GM21367 (cell line): Measurements from ENCODE around the gene SAMD4A.
"Not testable (repeated sequence)": the region's sequence is repeated elsewhere in the genome, so short reads cannot be mapped to it uniquely, and the experiment has no call there.

Source experiments
- ATAC-seq: cut with Tn5 transposase; IDR thresholded peaks from one replicate; pipeline ENCODE4 v1.9.1; 2021; ENCODE audit not compliant: unreplicated experiment

SAMD4A gene

DNA sequence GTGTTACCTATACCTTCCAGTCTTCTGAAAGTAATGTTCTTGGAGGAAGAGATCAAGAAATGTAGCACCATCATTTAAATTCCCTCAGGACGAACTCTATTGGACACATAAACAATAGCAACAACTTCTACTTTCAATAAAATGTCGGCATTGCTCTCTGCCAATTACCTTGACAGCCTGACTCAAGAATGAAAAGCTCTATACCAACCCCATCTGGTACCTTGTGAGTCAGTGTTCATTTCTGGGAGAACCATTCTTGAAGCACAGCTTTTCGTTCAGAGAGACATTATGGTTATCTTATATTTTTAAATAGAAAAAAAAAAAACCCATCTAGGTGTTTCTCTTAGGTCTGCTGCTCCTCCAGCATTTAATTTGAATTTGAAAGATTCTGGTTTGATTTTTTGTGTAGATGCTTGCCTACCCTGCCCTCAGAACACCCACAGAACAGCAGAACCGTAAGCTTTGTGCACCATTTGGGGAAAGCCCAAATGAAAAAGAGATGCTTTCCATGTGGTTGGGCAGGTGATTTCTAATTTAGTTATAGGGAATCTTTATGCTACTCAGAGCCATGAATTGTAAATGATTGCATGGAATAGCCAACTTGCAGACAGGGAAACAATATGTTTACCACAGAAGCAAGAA lies 156.0 kb downstream of the SAMD4A start:
- no peak for ATAC-seq

DNA sequence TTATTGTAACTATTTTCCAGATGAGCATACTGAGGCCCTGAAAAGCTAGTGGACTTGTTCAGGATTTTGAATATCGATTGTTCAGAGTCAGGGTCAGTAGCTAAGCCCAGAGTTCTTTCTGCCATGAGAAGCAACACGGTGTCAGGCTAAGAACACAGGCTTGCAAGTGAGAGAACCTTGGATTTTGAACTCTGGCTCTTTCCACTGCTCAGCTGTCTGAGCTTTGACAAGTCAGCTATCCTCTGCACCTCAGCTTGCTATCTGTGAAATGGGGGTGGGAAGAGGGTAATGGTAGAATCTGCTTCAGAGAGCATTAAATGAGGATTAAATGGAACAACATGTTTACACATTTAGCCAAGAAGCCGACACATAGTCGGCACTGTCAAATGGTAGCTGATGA lies 157.2 kb downstream of the SAMD4A start:
- ATAC-seq, result no peak

DNA sequence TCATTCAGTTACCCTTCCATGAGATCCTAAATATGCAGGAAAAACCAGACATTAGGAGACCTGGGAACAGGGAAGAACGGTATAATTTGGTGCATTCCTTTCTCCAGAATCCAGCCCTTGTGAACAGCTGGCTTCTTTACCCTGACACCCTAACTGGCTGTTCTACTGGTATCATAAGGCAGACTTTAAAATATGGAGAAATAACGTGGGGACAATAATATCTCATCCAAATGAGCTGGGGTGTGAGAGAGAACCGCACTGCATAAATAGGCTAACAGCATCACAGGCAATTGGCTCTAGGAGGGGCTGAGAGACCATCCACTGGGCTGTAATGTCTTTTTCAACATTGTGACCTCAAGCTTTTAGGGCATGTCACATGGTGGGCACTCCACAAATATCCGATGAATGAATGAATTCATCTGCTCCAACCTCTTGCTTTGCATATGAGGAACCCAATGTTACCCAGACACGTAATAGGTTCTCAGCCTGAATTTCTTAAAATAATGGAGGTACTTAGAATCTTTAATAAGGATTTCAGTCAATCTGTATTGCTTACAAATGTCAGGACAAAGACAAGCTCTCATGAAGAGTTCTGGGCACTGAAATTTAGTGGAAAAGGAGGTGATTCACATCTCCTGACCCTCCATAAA lies 157.9 kb downstream of the SAMD4A start:
- ATAC-seq, result no peak

DNA sequence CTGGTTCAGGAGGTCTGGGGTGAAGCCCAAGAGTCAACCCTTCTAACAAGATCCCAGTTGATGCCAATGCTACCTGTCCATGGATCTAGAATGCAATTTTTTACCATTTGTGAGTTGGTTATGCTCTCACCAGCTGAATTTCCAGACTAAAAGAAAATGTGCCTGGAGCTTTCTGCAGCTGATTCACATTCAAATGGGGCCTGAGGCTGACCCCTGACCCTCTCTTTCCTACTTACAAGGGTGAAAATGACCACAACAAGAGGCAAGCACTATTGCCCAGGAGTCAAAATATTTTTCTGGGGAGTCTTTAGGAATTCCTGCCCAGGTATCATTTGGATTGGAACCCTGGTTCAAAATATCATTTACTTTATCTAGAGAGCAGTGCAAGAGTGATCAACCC lies 159.1 kb downstream of the SAMD4A start:
- no peak for ATAC-seq

DNA sequence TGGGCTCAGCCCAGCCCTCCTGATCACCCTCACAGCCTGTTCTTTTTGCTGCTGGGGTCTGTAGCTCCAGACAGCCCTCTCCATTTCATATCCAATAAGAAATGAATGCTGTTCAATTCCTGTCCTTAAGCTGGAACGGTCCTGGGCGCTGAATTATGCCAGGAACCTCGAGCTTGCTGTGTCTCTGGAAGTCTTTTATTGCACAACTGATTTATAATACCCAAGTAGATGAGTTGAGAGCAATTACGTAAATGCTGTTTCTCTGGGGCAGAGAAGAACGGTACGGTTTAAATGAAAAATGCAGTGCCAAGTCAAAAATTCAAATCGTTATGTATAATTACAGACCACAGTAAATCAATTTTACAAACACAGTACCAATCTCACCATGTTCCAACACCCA lies 161.0 kb downstream of the SAMD4A start:
- ATAC-seq, result no peak

DNA sequence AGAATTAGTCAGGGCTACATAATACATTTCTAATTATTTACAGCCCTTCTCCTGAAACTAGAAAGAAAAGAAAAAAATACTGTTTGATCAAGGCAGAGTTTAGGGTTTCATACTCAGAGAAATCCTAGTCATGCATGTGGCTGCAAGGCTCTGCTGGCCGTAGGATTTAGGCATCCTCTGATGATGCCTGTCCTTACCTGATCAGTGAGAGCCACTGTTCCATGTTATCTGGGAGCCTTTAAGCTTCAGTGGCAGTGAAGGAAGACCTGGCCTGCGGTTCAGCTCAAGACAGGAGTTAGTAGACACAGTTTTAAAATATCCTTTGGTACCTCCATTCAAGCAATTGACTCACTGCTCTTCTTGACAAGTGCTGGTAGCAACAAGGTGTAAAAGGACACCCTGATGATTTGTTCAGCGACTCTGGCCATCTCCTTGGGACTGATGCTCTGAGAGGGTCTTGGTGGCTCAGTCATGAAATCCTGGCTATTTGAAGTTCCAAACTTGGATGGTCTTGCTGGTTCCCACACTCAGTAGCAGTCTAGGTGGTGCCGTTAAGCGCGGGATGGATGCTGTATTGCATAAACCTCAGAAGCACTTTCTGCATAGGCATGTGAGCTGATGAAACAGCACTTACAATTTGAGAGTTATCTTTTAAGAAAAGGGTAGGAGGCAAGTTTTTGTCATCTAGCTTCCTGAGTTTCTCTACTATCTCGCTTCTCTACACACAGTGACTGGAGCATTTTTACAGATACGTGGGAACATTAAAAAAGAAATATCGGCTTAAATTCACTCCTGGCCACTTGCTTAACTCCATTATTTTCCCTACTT lies 162.0 kb downstream of the SAMD4A start:
- no peak for ATAC-seq

DNA sequence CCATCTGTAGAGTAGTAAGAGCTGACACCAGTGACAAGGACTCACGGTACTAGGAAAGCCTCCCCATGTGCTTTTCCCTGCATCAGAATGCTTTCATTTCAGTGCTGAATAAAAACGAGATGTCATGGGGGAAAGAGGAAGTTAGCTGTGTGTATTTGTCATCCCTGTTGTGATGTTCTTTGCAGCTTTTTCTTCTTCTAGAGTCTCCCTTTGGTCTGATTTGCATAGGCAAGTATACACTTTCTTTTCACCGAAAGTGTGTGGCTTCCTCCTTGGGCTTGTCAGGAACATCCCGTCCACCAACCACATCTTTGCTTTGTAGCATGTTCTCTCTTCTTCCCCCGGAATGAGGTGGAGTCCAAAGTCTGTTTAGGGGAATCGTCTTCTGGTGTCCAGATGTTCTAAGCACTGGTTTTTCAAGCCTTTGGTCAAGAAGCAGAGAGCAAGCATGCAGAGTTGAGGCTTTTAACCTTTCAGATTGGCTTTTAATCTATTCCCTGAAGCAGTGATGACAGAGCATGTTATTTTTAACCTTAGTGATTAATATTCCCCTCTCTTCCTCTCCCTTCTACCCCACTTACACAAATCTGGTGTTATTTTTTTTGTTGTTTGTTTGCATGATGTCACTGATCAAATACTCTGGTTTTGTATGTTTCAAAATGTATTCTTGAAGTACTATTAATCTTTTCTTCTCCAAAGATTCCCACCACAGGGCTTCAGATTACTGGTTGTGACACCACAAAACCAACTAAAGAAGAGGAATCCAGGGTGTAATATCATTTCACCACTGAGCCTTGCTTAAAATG lies 163.4 kb downstream of the SAMD4A start:
- ATAC-seq, result peak; percentile 98

DNA sequence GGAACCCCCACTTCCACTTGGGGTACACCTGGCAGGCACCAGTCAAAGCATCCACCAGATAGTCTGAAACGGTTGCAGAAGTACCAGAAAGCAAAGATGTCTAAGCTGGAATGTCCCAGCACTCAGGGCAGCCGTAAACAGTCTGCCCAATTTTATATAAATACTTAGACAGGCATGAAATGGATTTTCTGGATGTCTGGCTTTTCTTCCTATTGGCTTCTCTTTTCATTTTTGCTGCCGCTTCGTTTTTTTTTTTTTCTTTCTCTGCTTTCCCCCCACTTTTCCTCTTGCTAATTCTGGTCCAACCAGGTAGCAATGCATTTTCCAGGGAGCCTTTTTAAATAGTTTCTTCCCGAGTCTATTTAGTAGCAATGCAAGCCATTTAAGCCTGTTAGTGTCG lies 168.0 kb downstream of the SAMD4A start:
- ATAC-seq, result no peak

DNA sequence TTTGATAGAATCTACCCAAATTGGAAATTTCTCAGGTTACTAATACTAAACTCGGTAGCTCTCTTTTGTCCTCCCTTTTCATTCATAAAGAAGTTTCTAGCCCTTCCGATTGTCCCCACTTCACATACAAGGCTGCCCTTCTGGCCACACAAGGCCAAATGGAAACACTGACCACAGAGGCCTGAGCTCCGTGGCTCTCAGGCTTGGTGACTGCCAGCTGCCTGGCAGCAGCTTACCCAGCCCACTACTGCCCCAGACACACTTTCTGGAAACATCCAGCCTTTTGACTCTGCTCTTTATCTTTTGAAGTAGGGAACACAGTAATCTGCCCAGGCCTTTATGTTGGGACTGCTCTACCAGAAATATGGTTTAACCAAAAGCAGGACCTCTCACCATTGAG lies 168.5 kb downstream of the SAMD4A start:
- no peak for ATAC-seq

DNA sequence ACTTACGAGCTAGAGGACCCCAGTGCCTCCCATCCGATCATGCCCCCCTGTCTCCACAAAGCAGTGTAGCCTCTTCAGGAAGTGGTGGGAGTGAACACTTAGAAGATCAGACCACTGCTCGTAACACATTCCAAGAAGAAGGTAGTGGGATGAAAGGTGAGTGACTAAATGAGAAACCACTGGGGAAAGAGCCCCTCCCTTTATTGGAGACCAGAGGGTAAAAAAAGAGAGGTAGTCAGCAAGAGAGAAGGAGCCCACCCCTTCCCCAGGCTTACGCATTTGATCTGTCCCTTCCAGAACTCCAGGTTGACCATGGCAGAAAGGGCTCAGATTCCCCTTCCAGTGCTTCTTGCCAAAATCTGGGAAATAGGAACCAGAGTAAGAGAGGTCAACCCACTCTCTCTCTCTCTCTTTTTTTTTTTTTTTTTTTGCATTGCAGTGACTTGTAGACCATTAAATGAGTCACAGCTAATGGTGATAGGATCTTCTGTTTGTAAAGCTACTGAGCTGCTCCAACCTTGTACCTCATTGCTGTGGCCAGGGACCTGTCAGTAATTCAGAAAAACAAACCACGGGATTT lies 170.3 kb downstream of the SAMD4A start:
- no peak for ATAC-seq

DNA sequence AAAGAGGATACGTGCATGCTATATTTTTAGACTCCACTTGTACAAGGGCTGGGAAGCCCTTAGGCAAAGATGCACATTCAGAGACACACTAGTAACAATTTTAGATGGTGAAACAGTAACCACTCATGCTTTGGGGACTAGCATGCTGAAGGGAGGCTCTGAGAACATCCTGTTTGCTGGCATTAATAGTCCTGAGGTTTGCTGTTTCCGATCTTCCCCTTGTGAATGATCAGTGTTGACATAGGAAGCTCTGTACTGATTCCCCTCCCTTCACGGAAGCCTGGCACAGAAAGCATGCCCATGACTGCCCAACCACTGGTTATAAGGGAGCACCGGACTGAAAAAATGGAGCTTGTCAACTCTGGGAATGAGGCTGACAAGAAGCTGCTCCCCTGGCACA lies 171.1 kb downstream of the SAMD4A start:
- no peak for ATAC-seq

DNA sequence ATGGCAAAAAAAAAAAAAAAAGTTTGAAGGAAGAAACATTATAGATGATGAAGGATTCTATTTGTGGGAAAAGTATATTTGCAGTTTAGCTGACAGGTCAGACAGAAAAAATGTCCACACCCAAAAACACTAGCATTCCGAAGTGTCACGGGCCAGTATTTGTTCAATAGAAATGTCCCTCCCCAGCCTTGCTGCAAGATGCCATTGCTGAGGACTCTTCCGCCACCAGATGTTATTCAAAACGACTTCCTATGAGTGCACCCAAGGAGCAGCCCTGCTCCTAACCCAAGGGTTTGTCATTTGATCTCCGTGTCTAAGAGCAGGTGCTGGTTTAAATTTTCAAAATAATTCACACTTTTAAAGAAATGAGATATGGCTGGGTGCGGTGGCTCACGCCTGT lies 172.6 kb downstream of the SAMD4A start:
- ATAC-seq, result no peak

DNA sequence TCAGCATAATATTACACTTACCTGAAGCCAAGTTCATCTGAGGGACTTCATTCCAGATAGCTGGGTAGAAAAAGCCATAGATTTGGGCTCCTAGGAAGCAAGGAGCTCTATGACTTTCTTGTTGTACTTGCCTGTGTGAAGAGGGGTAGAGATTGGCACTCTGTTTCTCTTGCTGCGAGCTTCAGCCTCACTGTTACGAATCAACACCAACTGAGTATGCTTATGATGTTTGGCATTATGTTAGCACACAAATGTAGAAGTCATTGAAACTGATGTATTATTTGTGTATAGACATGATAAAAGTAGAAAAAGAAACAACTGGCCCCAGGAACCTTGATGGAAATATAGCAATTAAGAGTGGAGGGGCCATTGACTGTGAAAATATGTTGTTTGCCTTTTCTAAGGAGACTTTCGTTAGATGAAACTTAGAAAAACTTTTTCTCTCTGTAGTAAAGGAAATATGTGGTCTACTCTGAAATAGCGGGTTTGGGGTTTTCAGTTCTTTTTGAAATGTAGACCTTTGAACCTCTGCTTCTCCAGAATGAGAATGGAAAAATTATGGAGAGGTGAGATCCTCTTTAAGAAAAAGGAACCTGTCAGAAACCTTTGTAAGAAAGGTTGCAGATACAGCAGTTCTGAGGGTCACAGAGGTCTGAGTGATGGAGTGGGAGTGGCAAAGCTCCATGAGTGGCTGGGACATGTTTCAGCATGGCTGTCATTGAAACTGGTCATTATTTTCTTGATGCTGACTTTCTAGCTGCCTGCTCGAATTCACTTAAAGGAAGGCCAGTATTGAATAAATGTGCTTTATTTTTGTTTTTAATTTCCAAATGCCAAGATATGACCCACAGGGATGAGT lies 175.8 kb downstream of the SAMD4A start:
- ATAC-seq, result no peak

DNA sequence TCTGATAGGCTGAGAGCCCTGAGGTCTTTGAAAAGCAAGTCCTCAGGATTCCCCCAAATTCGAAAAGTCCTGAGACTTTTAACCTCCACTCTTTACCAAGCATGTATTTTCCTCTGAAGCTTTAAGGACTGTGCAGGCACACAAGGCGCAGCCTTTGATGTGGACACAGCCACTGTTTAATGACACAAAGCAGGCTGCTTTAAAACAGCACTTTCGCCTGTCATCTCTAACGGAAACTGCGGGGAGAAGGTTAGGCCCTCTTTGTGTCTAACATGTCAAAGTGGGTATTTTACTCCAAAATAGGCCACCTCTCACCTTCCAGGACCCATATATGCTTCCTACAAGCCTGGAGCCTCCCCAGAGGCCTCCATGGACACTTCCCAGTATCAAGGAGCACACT lies 176.5 kb downstream of the SAMD4A start:
- no peak for ATAC-seq

DNA sequence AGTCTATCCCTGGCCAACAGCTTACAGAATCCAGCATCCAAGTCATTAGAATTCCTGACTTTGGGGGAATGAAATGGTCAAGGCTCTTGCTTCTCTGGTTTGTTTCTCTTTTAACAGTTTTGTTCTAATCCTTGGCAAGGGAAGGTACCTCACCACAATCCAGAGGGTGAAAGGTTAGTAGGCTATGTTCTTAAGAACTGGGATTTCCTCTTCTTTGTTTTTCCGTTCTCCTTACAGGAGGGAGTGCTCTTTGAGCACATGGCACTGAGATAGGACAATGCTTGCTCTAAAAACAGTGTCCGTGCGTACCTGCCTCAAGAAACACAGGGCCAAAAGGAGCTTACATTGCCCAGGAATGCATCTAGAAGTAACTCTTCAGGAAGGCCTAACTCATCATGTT lies 179.1 kb downstream of the SAMD4A start:
- no peak for ATAC-seq

DNA sequence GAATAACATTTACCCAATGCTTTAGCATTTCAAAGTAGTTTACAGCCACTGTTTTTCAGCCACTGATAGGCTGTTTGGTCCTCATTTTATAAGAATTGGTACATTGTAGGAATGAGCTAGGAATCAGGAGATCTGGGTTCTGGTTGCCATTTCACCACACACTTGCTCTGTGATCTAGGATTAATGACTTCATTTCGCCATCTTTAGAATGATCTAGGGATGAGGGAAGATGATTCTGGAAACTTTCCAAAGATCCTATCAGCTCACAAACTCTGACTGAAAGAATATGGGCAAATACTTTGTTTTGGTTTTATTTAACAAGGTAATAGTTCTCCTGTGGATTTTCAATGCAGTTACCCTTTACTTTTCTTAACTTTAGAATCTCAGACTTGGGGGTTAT lies 180.7 kb downstream of the SAMD4A start:
- ATAC-seq, result no peak

DNA sequence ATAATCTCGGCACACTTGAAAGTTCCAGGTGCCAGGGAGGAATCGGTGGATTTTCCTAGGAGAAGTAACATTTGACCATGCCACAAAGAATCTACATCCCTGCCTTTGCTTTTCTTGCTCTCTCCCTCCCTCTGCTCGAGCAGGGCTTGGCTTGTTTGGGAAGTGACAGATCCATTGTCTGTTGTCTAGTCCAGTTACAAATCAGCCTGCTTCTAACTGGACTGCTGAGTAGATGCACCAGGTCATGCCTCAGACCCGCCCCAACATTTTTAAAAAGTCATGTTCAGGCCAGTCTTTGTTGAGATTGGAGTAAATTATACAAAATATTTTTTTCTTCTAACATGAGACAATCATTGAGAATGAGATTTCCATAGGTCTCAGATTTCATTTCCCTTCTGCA lies 182.3 kb downstream of the SAMD4A start:
- ATAC-seq, result no peak

DNA sequence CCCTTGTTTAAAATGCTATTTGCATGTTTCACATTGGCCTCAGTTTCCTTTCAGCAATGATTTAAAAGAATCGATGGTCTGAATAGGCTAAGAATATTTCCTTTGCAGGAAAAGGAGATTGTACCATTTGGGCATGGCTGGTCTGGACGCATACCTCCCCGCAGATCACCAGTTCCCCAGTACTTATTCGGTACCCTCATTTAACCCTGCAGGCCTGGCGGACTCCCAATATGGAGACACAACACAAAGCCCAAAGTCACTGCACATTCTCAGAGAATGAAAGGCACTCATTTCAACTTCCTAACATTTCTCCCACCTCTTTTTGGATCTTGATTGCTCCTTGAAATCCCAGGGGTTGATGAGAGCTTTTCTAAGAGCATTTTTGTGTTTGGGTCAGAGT lies 182.8 kb downstream of the SAMD4A start:
- no peak for ATAC-seq

DNA sequence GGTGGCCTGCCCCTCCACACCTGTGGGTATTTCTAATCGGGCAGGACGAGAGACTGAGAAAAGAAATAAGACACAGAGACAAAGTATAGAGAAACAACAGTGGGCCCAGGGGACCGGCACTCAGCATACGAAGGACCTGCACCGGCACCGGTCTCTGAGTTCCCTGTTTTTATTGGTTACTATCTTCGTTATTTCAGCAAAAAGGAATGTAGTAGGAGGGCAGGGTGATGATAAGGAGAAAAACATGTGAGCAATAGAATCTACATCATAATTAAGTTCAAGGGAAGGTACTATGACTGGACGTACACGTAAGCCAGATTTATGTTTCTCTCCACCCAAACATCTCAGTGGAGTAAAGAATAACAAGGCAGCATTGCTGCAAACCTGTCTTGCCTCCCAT lies 185.7 kb downstream of the SAMD4A start:
- ATAC-seq, result not testable (repeated sequence)

DNA sequence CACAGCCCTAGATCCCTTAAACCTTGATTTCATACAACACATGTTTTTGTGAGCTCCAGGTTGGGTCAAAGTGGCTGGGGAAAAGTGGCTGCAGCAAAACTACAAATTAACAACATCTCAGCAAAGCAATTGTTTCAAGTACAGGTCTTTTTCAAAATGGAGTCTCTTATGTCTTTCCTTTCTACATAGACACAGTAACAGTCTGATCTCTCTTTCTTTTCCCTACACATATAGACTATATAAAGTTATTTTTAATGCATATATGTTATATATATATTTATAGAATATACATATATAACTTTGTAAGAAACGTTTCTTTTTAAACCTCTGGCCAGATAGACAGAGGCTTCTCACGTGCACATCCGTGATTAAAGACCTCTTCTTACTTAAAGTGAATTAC lies 186.5 kb downstream of the SAMD4A start:
- ATAC-seq, result not testable (repeated sequence)
